GM23338 (cell line): Measurements from ENCODE around the gene RIT2. TPM values are rescaled to one million over a fixed set of nuclear protein-coding genes. Genes with fewer than 3 reads are reported as not detected.

Experiments used
- ATAC-seq: fragments of 200-7000 bp; cut with Tn5 transposase; 3 replicates; pipeline ENCODE4 v1.9.1; 2020
- DNase-seq: peaks from one replicate; pipeline ENCODE4 v3.0.0-alpha.2; 2015; ENCODE audit warnings: low spot score
- H2AFZ ChIP-seq: fragments of 200-600 bp; sonication (generic); 2 replicates; pipeline ENCODE4 v1.8.0; 2016; ENCODE audit warnings: antibody characterized with exemption, mild to moderate bottlenecking, moderate library complexity
- H3F3A ChIP-seq: fragments of 200-600 bp; sonication (generic); replicated peaks from 2 replicates; pipeline ENCODE4 v1.8.0; 2017; ENCODE audit warnings: antibody characterized with exemption, mixed run types, low read depth
- H3K27ac ChIP-seq: fragments of 200-600 bp; sonication (generic); 2 replicates; pipeline ENCODE4 v1.6.1; 2016; ENCODE audit warnings: low read depth
- H3K27me3 ChIP-seq: fragments of 200-600 bp; sonication (generic); 2 replicates; pipeline ENCODE4 v1.8.0; 2016; ENCODE audit warnings: mild to moderate bottlenecking, mixed run types, moderate library complexity; ENCODE audit not compliant: insufficient read depth
- H3K36me3 ChIP-seq: fragments of 200-600 bp; sonication (generic); 2 replicates; pipeline ENCODE4 v1.8.0; 2016; ENCODE audit warnings: mild to moderate bottlenecking; ENCODE audit not compliant: insufficient read depth
- H3K4me1 ChIP-seq: fragments of 200-600 bp; sonication (generic); 2 replicates; pipeline ENCODE4 v1.8.0; 2016; ENCODE audit warnings: mild to moderate bottlenecking, moderate library complexity; ENCODE audit not compliant: insufficient read depth
- H3K4me2 ChIP-seq: fragments of 200-600 bp; sonication (generic); 2 replicates; pipeline ENCODE4 v1.7.1; 2017; ENCODE audit warnings: mixed run types
- H3K4me3 ChIP-seq: fragments of 200-600 bp; sonication (generic); 2 replicates; pipeline ENCODE4 v1.6.1; 2016; ENCODE audit warnings: mixed run types
- H3K79me2 ChIP-seq: fragments of 200-600 bp; sonication (generic); replicated peaks from 2 replicates; pipeline ENCODE4 v1.8.0; 2017; ENCODE audit warnings: mild to moderate bottlenecking; ENCODE audit not compliant: insufficient read depth
- H3K9me2 ChIP-seq: fragments of 200-600 bp; sonication (generic); 2 replicates; pipeline ENCODE4 v1.8.0; 2017; ENCODE audit not compliant: insufficient read depth
- H4K20me1 ChIP-seq: fragments of 200-600 bp; sonication (generic); replicated peaks from 2 replicates; pipeline ENCODE4 v1.8.0; 2017; ENCODE audit warnings: mild to moderate bottlenecking; ENCODE audit not compliant: insufficient read depth
- H3K27ac Mint-ChIP-seq: 2 replicates; pipeline ENCODE4 v1.8.0; 2020; ENCODE audit warnings: inconsistent platforms, mild to moderate bottlenecking, moderate library complexity, mixed read lengths
- H3K27me3 Mint-ChIP-seq: 3 replicates; pipeline ENCODE4 v1.8.0; 2022; ENCODE audit warnings: low read depth, mild to moderate bottlenecking, moderate library complexity, mixed read lengths, inconsistent platforms; ENCODE audit not compliant: insufficient read depth, poor library complexity
- H3K36me3 Mint-ChIP-seq: 3 replicates; pipeline ENCODE4 v1.8.0; 2021; ENCODE audit warnings: low read depth, mild to moderate bottlenecking, inconsistent platforms, moderate library complexity, mixed read lengths
- H3K4me1 Mint-ChIP-seq: 3 replicates; pipeline ENCODE4 v1.8.0; 2020; ENCODE audit warnings: mild to moderate bottlenecking, inconsistent platforms, mixed read lengths
- H3K4me3 Mint-ChIP-seq: 3 replicates; pipeline ENCODE4 v1.8.0; 2021; ENCODE audit warnings: moderate library complexity, mild to moderate bottlenecking, inconsistent platforms, mixed read lengths
- H3K9me3 Mint-ChIP-seq: 3 replicates; pipeline ENCODE4 v1.8.0; 2020; ENCODE audit warnings: moderate library complexity, mild to moderate bottlenecking, inconsistent platforms, mixed read lengths
- CTCF ChIP-seq, 2 experiments: fragments of 200-600 bp in 1 of 2; sonication (generic) in 1 of 2; conservative IDR thresholded peaks; 2 replicates each; pipeline versions ENCODE4 v1.5.1 to v1.6.1; 2016 to 2017; ENCODE audit warnings: antibody characterized with exemption in 2 of 2, low read depth in 2 of 2, mild to moderate bottlenecking in 2 of 2, moderate library complexity in 1 of 2
- ETS1 ChIP-seq: IDR thresholded peaks from 2 replicates; pipeline ENCODE4 v1.6.1; 2016; ENCODE audit warnings: antibody characterized with exemption
- EZH2 ChIP-seq: fragments of 200-600 bp; sonication (generic); IDR thresholded peaks from one replicate; pipeline ENCODE4 v1.8.0; 2017; ENCODE audit warnings: antibody characterized with exemption, mild to moderate bottlenecking, low read depth; ENCODE audit not compliant: unreplicated experiment
- NANOG ChIP-seq: IDR thresholded peaks from 2 replicates; pipeline ENCODE4 v1.6.1; 2016; ENCODE audit warnings: antibody characterized with exemption, borderline replicate concordance
- POLR2AphosphoS5 ChIP-seq: IDR thresholded peaks from 2 replicates; pipeline ENCODE4 v1.6.1; 2016; ENCODE audit warnings: antibody characterized with exemption, low read depth
- STAT1 ChIP-seq: IDR thresholded peaks from one replicate; pipeline ENCODE4 v1.6.1; 2016; ENCODE audit warnings: antibody characterized with exemption; ENCODE audit not compliant: unreplicated experiment
- ZNF114 ChIP-seq: fragments of 250-450 bp; sonication (Bioruptor Pico); IDR thresholded peaks from 2 replicates; pipeline ENCODE4 v1.5.0; 2020; ENCODE audit warnings: mild to moderate bottlenecking, moderate library complexity
- ZNF331 ChIP-seq: fragments of 250-450 bp; sonication (Bioruptor Pico); IDR thresholded peaks from 2 replicates; pipeline ENCODE4 v1.5.0; 2020; ENCODE audit warnings: low read depth, mild to moderate bottlenecking, moderate library complexity
- ZNF462 ChIP-seq: fragments of 250-450 bp; sonication (Bioruptor Pico); IDR thresholded peaks from 2 replicates; pipeline ENCODE4 v1.5.0; 2020; ENCODE audit warnings: mild to moderate bottlenecking, moderate library complexity
- polyA plus RNA-seq: library from polyadenylated mRNA; unstranded; fragments of >200 nt; fragmentation: Nextera tagmentation; extraction: Ambion mirVana; gene quantifications from 2 replicates; pipeline ENCODE4 v1.2.1, GENCODE V29; 2016
- total RNA-seq: library from RNA; depleted of rRNA; stranded (reverse); fragments of >200 nt; shearing (Covaris generic); gene quantifications from 2 replicates; pipeline ENCODE4 v1.2.3, GENCODE V29; 2014

Gene RIT2
- total and polyA plus RNA-seq, 2 experiments from 2014 or later = 1.9 to 8.8 TPM

- no peak for TF ChIP-seq ZNF462 (CRISPR knock-in tag)
- TF ChIP-seq STAT1 = no peak
- TF ChIP-seq CTCF (conservative IDR thresholded peaks at IDR 0.05; ENCODE audit: low read depth in 2 of 2) = no peak
- TF ChIP-seq NANOG = no peak
- TF ChIP-seq ZNF331 (CRISPR knock-in tag) = no peak
Measured at GRCh38 chr18:43031169-43031568, 84.3 kb downstream of the RIT2 start (continued).

GRCh38 chr18:43029414-43029813 is 86.1 kb downstream of the RIT2 start:
- no peak overlapping the region for H3K4me3 Mint-ChIP-seq
- Histone ChIP-seq H3K27me3 (no peaks in the 10 kb centered on the region), H3K27ac (no peak overlapping the region), H3K9me2 (no peaks in the 10 kb centered on the region), H4K20me1 (no peaks in the 10 kb centered on the region), H3F3A (no peaks in the 10 kb centered on the region), H3K36me3 (no peaks in the 10 kb centered on the region), H3K4me2 (no peak overlapping the region), H3K79me2 (no peaks in the 10 kb centered on the region), H3K4me1 (peaks cover 8% of the 10 kb centered on the region; the same call in 1 of the 2 replicates), H3K4me3 (no peak overlapping the region), H2AFZ (no peak overlapping the region)
- DNase-seq (no peak), ATAC-seq (no peak)
- peaks cover 4% of the 10 kb centered on the region; the same call in 2 of the 3 replicates for H3K4me1 Mint-ChIP-seq
- H3K9me3 Mint-ChIP-seq = no peaks in the 10 kb centered on the region
- H3K36me3 Mint-ChIP-seq = no peaks in the 10 kb centered on the region
- H3K27ac Mint-ChIP-seq = no peak overlapping the region
- H3K27me3 Mint-ChIP-seq = no peaks in the 10 kb centered on the region
- no peak for TF ChIP-seq CTCF (conservative IDR thresholded peaks at IDR 0.05; ENCODE audit: low read depth in 2 of 2)
- no peak for TF ChIP-seq ETS1
- no peak for TF ChIP-seq ZNF114 (CRISPR knock-in tag)
- no peak for TF ChIP-seq EZH2
- TF ChIP-seq POLR2AphosphoS5 = no peak
